Testis (tissue), 2 donors: ENCODE data around the gene CDKAL1.

Source experiments
- CTCF ChIP-seq, 3 experiments: fragments of 450-650 bp in 2 of 3; fragments of 200-600 bp in 1 of 3; sonication (generic) in 1 of 3; IDR thresholded peaks; one replicate each; pipeline ENCODE4 v1.5.1; 2016 to 2019; ENCODE audit warnings: antibody characterized with exemption in 3 of 3, mild to moderate bottlenecking in 2 of 3, moderate library complexity in 1 of 3
- POLR2A ChIP-seq: fragments of 450-650 bp; IDR thresholded peaks from one replicate; pipeline ENCODE4 v1.6.1; 2017; ENCODE audit warnings: antibody characterized with exemption, mild to moderate bottlenecking, moderate library complexity

GRCh38 chr6:21000331-21000801 lies 466.1 kb downstream of the CDKAL1 start:
- no peak for TF ChIP-seq CTCF (IDR thresholded peaks at IDR 0.05)
- no peak for TF ChIP-seq POLR2A
